Breast epithelium (tissue), 4 donors: ENCODE measurements around the gene EPHA4. TPM values are rescaled to one million over a fixed set of nuclear protein-coding genes. Genes with fewer than 3 reads are reported as not detected.

ENCODE experiments used
- DNase-seq, 2 donors: peaks; one replicate each; pipeline ENCODE4 v3.0.0-alpha.2; 2019; ENCODE audit warnings: low spot score in 2 of 2
- H3K27ac ChIP-seq, 2 donors: fragments of 200-600 bp; sonication (generic) in 1 of 2; one replicate each; pipeline ENCODE4 v1.5.1; 2016 to 2019; ENCODE audit warnings: mild to moderate bottlenecking in 1 of 2
- H3K27me3 ChIP-seq, 2 donors: fragments of 200-600 bp; sonication (generic) in 1 of 2; one replicate each; pipeline versions ENCODE4 v1.5.1 to v1.6.0; 2017 to 2019; ENCODE audit warnings: control low read depth in 1 of 2, mild to moderate bottlenecking in 1 of 2
- H3K36me3 ChIP-seq: fragments of 200-600 bp; one replicate; pipeline ENCODE4 v1.5.1; 2019
- H3K4me1 ChIP-seq, 2 donors: fragments of 200-600 bp; sonication (generic); one replicate each; pipeline ENCODE4 v1.5.1; 2016 to 2019; ENCODE audit warnings: control low read depth in 1 of 2
- H3K4me3 ChIP-seq, 3 donors: fragments of 200-600 bp; sonication (generic); 1 replicate in 2 of 3; 2 replicates in 1 of 3; pipeline ENCODE4 v1.5.1; 2016 to 2019; ENCODE audit warnings: mild to moderate bottlenecking in 3 of 3, moderate library complexity in 2 of 3
- H3K9me3 ChIP-seq, 2 donors: fragments of 200-600 bp; sonication (generic) in 1 of 2; one replicate each; pipeline ENCODE4 v1.5.1; 2016 to 2019; ENCODE audit warnings: control low read depth in 1 of 2
- CTCF ChIP-seq, 3 donors: fragments of 450-650 bp; IDR thresholded peaks; one replicate each; pipeline ENCODE4 v1.5.1; 2016 to 2017; ENCODE audit warnings: antibody characterized with exemption in 3 of 3, mild to moderate bottlenecking in 3 of 3, moderate library complexity in 3 of 3
- POLR2A ChIP-seq: fragments of 450-650 bp; IDR thresholded peaks from one replicate; pipeline ENCODE4 v1.6.1; 2016; ENCODE audit warnings: antibody characterized with exemption, mild to moderate bottlenecking, moderate library complexity
- POLR2AphosphoS5 ChIP-seq, 3 donors: sonication (generic); formaldehyde crosslinking; IDR thresholded peaks; one replicate each; pipeline ENCODE4 v1.6.1; 2017; ENCODE audit warnings: antibody characterized with exemption in 3 of 3
- intact Hi-C: fragments of 100-400 bp; cut with DNase I; formaldehyde crosslinking; loops from one replicate; pipeline ENCODE4 v1.15.1; 2023; ENCODE audit warnings: low total_unique reads
- total RNA-seq, 3 donors: library from RNA; depleted of rRNA; stranded (reverse); fragments of >200 nt; gene quantifications; one replicate each; pipeline ENCODE4 v1.1.0, GENCODE V29; 2016

Gene EPHA4
- total RNA-seq, 3 donors from 2014 or later = 12.8 to 44.2 (median 18.6) TPM

DNA sequence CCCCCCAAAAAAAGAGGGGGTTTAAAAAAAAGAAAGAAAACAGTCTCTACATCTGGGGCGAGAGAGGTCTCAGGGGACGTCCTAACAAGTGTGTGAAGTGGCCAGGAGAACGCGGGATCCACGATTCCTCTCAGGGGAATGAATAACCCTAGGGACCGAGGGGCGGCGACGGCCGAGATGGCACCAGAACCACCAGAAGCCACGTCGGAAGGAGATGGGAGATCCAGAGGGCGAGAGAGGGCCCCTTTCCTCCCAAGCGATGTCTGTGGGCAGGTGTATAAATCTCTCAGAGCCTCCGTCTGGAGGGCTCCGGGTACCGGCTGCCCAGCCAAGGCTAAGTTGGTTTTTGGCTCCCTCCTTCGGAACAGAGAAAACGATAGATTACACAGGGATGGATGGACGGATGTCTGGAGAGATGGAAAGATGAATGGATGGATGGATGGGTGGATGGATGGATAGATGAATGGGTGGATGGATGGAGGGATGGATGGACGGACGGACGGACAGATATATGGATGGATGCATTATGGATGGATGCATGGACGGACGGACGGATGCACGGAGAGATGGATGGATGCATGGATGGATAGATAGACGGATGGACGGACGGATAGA is 1.7 kb downstream of the EPHA4 start:
- Histone ChIP-seq H3K4me1 (no peaks in the 10 kb centered on the region), H3K27me3 (peaks cover 0 to 2% of the 10 kb centered on the region in 2 donors), H3K4me3 (peak overlapping the region; percentile 56 to 79 (median 74)), H3K36me3 (no peaks in the 10 kb centered on the region), H3K9me3 (no peaks in the 10 kb centered on the region), H3K27ac (no peak overlapping the region)
- no peak for DNase-seq
- intact Hi-C loops = loop anchor here (10.0 kb wide), 1 partner anchor 886 kb away; no protein-coding TSS in a partner anchor
- TF ChIP-seq POLR2A (no peak), POLR2AphosphoS5 (IDR thresholded peaks at IDR 0.05) (no peak), CTCF (IDR thresholded peaks at IDR 0.05) (no peak)

GRCh38 chr2:221569871-221570270 is 2.2 kb downstream of the EPHA4 start:
- Histone ChIP-seq H3K9me3 (no peaks in the 10 kb centered on the region), H3K27ac (no peak overlapping the region), H3K27me3 (no peaks in the 10 kb centered on the region), H3K36me3 (no peaks in the 10 kb centered on the region), H3K4me3 (peak overlapping the region; percentile 56 to 79 (median 74)), H3K4me1 (no peaks in the 10 kb centered on the region)
- DNase-seq = no peak
- intact Hi-C loops = loop anchor here (10.0 kb wide), 1 partner anchor 885 kb away; no protein-coding TSS in a partner anchor
- no peak for TF ChIP-seq CTCF (IDR thresholded peaks at IDR 0.05)
- no peak for TF ChIP-seq POLR2A
- TF ChIP-seq POLR2AphosphoS5 (IDR thresholded peaks at IDR 0.05) = no peak

DNA sequence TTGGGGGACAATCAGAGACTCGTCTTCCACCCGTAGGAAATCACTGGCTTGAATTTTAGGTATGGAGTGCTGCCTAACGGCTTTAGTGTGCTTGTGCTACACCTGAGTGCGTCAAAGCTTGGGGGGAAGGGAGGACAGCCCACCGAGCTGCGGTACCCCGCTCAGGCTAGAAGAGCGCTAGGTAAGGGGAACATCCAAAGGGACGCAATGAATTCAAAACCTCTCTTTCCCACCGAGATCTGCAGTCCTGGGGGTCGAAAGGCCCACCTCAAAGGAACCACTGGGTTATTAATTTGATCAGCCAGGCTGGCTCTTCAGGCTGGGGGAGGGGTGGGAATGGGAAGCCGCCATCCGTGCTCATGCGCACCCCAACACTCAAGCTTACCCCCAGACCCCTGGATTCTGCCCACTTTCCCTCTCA is 2.7 kb downstream of the EPHA4 start:
- Histone ChIP-seq H3K27me3 (no peaks in the 10 kb centered on the region), H3K4me1 (no peaks in the 10 kb centered on the region), H3K36me3 (no peaks in the 10 kb centered on the region), H3K4me3 (peak overlapping the region in 1 of 3 donors; percentile 79), H3K9me3 (no peaks in the 10 kb centered on the region), H3K27ac (no peak overlapping the region)
- TF ChIP-seq POLR2A (no peak), POLR2AphosphoS5 (IDR thresholded peaks at IDR 0.05) (no peak), CTCF (IDR thresholded peaks at IDR 0.05) (no peak)
- intact Hi-C loops = no loop called here
- no peak for DNase-seq

DNA sequence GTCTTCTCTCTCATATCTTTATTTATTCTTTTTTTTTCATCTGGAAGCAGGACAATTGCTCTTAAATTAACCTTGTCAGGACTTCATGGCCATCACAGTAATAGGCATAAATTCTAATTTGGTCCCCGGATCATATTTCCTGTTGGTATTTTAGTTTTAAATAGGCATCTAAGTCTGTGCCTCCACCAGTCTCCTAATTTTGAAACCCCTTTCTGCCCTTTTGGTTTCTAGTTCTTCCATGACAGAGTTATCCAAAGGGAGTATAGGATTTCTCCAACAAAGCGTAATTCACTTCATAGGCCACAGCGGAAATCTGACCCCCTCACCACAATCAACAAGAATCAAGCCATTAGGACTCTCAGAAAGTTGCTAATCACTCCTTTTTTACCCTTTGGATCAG is 3.8 kb downstream of the EPHA4 start:
- DNase-seq = no peak
- no peaks in the 10 kb centered on the region for H3K27me3 ChIP-seq
- intact Hi-C loops = no loop called here
- no peak for TF ChIP-seq POLR2A
- no peak for TF ChIP-seq POLR2AphosphoS5 (IDR thresholded peaks at IDR 0.05)
- no peak for TF ChIP-seq CTCF (IDR thresholded peaks at IDR 0.05)
- no peaks in the 10 kb centered on the region for H3K36me3 ChIP-seq
- H3K27ac ChIP-seq = no peak overlapping the region
- no peak overlapping the region for H3K4me3 ChIP-seq
- H3K9me3 ChIP-seq = no peaks in the 10 kb centered on the region
- no peaks in the 10 kb centered on the region for H3K4me1 ChIP-seq

DNA sequence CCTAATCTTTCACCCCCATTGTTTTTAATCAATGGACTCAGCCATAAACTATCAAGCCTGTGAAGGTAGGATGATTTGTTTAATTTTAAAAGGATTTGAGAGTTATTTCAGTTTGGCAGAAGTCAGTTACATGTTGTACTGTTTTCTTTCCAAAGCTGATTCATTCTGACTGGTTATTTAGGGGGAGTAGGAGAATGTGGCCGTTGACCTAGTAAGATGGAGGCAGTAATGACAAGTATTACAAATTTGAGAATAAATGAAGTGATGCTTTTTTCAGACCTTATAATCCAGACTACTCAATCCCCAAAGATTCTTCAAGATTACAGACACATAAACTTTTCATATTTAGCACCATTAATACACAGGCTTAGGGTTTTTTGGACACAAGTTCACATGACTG is 4.3 kb downstream of the EPHA4 start:
- intact Hi-C loops = no loop called here
- H3K9me3 ChIP-seq = no peaks in the 10 kb centered on the region

More for the DNA sequence above, 4.3 kb downstream of the EPHA4 start:
- no peaks in the 10 kb centered on the region for H3K36me3 ChIP-seq
- H3K27ac ChIP-seq = no peak overlapping the region
- no peaks in the 10 kb centered on the region for H3K4me1 ChIP-seq
- H3K4me3 ChIP-seq = no peak overlapping the region
- no peak for DNase-seq
- H3K27me3 ChIP-seq = no peaks in the 10 kb centered on the region
- TF ChIP-seq CTCF (IDR thresholded peaks at IDR 0.05) = no peak
- TF ChIP-seq POLR2AphosphoS5 (IDR thresholded peaks at IDR 0.05) = no peak
- no peak for TF ChIP-seq POLR2A
